ENCODE data around the gene IRGM. TPM values are rescaled to one million over a fixed set of nuclear protein-coding genes. Genes with fewer than 3 reads are reported as not detected.
"Not testable (repeated sequence)": the region's sequence is repeated elsewhere in the genome, so short reads cannot be mapped to it uniquely, and the experiment has no call there.

The IRGM gene
- polyA plus RNA-seq, 1 donor from 2014 or later = not detected

GRCh38 chr5:150816946-150817345 is 29.4 kb upstream of the IRGM start:
- Histone ChIP-seq H3K4me2 (ENCODE audit: low read length) (no peak overlapping the region), H3K36me3 (ENCODE audit: insufficient read depth, low read length) (no peaks in the 10 kb centered on the region), H3F3A (ENCODE audit: insufficient read depth, low read length, poor library complexity, severe bottlenecking) (no peaks in the 10 kb centered on the region), H3K9me2 (ENCODE audit: insufficient read depth, low read length) (no peaks in the 10 kb centered on the region), H3K9me3 (ENCODE audit: low read length) (no peaks in the 10 kb centered on the region), H3K27me3 (ENCODE audit: insufficient read depth, low read depth, low read length) (no peaks in the 10 kb centered on the region), H3K79me2 (replicated peaks; ENCODE audit: insufficient read depth, low read length) (no peaks in the 10 kb centered on the region), H3K9ac (ENCODE audit: low read length) (no peak overlapping the region), H4K20me1 (ENCODE audit: insufficient read depth) (no peaks in the 10 kb centered on the region), H3K27ac (ENCODE audit: low read length) (no peak overlapping the region), H2AFZ (ENCODE audit: low read depth, low read length) (no peak overlapping the region), H3K4me3 (ENCODE audit: low read length) (no peak overlapping the region)
- TF ChIP-seq RAD21 (conservative IDR thresholded peaks at IDR 0.05) (no peak), EZH2 (IDR thresholded peaks at IDR 0.05; ENCODE audit: borderline replicate concordance, insufficient read depth, low read length, poor library complexity, severe bottlenecking) (no peak), SMC3 (conservative IDR thresholded peaks at IDR 0.05; ENCODE audit: poor library complexity) (no peak), EP300 (conservative IDR thresholded peaks at IDR 0.05; ENCODE audit: poor library complexity, severe bottlenecking) (no peak), CTCF (IDR thresholded peaks at IDR 0.05; ENCODE audit: poor library complexity, severe bottlenecking) (no peak), REST (IDR thresholded peaks at IDR 0.05; ENCODE audit: borderline replicate concordance) (no peak), MXI1 (conservative IDR thresholded peaks at IDR 0.05; ENCODE audit: poor library complexity, severe bottlenecking) (no peak), POLR2AphosphoS5 (IDR thresholded peaks at IDR 0.05) (no peak), TAF1 (IDR thresholded peaks at IDR 0.05; ENCODE audit: low read depth) (no peak)

GRCh38 chr5:150829744-150830143 is 16.6 kb upstream of the IRGM start:
- Histone ChIP-seq H3F3A (ENCODE audit: insufficient read depth, low read length, poor library complexity, severe bottlenecking) (no peaks in the 10 kb centered on the region), H3K4me2 (ENCODE audit: low read length) (no peak overlapping the region), H3K27me3 (ENCODE audit: insufficient read depth, low read depth, low read length) (no peaks in the 10 kb centered on the region), H3K27ac (ENCODE audit: low read length) (no peak overlapping the region), H3K4me3 (ENCODE audit: low read length) (no peak overlapping the region), H3K9me2 (ENCODE audit: insufficient read depth, low read length) (no peaks in the 10 kb centered on the region), H3K36me3 (ENCODE audit: insufficient read depth, low read length) (no peaks in the 10 kb centered on the region), H4K20me1 (ENCODE audit: insufficient read depth) (no peaks in the 10 kb centered on the region), H3K79me2 (replicated peaks; ENCODE audit: insufficient read depth, low read length) (no peaks in the 10 kb centered on the region), H3K9me3 (ENCODE audit: low read length) (no peaks in the 10 kb centered on the region), H2AFZ (ENCODE audit: low read depth, low read length) (no peak overlapping the region), H3K9ac (ENCODE audit: low read length) (no peak overlapping the region)
- TF ChIP-seq EP300 (conservative IDR thresholded peaks at IDR 0.05; ENCODE audit: poor library complexity, severe bottlenecking) (no peak), POLR2AphosphoS5 (IDR thresholded peaks at IDR 0.05) (no peak), SMC3 (conservative IDR thresholded peaks at IDR 0.05; ENCODE audit: poor library complexity) (no peak), MXI1 (conservative IDR thresholded peaks at IDR 0.05; ENCODE audit: poor library complexity, severe bottlenecking) (no peak), TAF1 (IDR thresholded peaks at IDR 0.05; ENCODE audit: low read depth) (no peak), RAD21 (conservative IDR thresholded peaks at IDR 0.05) (no peak), CTCF (IDR thresholded peaks at IDR 0.05; ENCODE audit: poor library complexity, severe bottlenecking) (no peak), EZH2 (IDR thresholded peaks at IDR 0.05; ENCODE audit: borderline replicate concordance, insufficient read depth, low read length, poor library complexity, severe bottlenecking) (no peak), REST (IDR thresholded peaks at IDR 0.05; ENCODE audit: borderline replicate concordance) (no peak)

- H2AFZ ChIP-seq (ENCODE audit: low read depth, low read length); H3K9ac ChIP-seq (ENCODE audit: low read length); H3F3A ChIP-seq (ENCODE audit: insufficient read depth, low read length, poor library complexity, severe bottlenecking); H3K79me2 ChIP-seq (replicated peaks; ENCODE audit: insufficient read depth, low read length); H3K4me3 ChIP-seq (ENCODE audit: low read length); H3K36me3 ChIP-seq (ENCODE audit: insufficient read depth, low read length); H3K27me3 ChIP-seq (ENCODE audit: insufficient read depth, low read depth, low read length); H3K9me2 ChIP-seq (ENCODE audit: insufficient read depth, low read length); H3K27ac ChIP-seq (ENCODE audit: low read length); H3K9me3 ChIP-seq (ENCODE audit: low read length); H4K20me1 ChIP-seq (ENCODE audit: insufficient read depth); H3K4me2 ChIP-seq (ENCODE audit: low read length): not testable (repeated sequence)
Measured at GRCh38 chr5:150831821-150832220, 14.5 kb upstream of the IRGM start.

All from neural cell (in vitro differentiated cells).